K562 (cell line): ENCODE data around the gene TMSB15C. TPM values are rescaled to one million over a fixed set of nuclear protein-coding genes. Genes with fewer than 3 reads are reported as not detected.

ENCODE experiments used
- ATAC-seq: fragments of 200-7000 bp; cut with Tn5 transposase; 3 replicates; pipeline ENCODE4 v1.9.1; 2020; ENCODE audit warnings: moderate library complexity
- BruUV-seq: library from RNA; stranded (reverse); fragments of 400-500 nt; replicated peaks from 2 replicates; lab custom pipeline; 2021; lab: Mats Ljungman, UMichigan
- CTCF ChIA-PET: fragments of 300-600 bp; formaldehyde crosslinking; extraction: SDS; loops from one replicate; lab custom pipeline; 2021; ENCODE audit warnings: low intra/inter-chr PET ratio; lab: Yijun Ruan, JAX
- POLR2A ChIA-PET: fragments of 300-600, 350-650 bp; sonication (Branson Sonifier 250); formaldehyde crosslinking; extraction: SDS; loops from one replicate; lab custom pipeline; 2021; ENCODE audit warnings: antibody characterized with exemption, inconsistent platforms; lab: Yijun Ruan, JAX
- DNase-seq, 4 experiments: peaks; one replicate each; pipeline versions ENCODE4 v3.0.0 to v3.0.0-alpha.2; 2011 to 2018; ENCODE audit warnings: low spot score in 3 of 4, mixed read lengths in 3 of 4; ENCODE audit errors: extremely low read depth in 1 of 4
- FAIRE-seq: peaks from 2 replicates; lab custom pipeline; 2011; peaks lifted over from hg19 to GRCh38; lab: Jason Lieb, UNC
- H2AFZ ChIP-seq: 2 replicates; pipeline ENCODE4 v1.6.0; 2011; ENCODE audit warnings: low read depth, low read length, control low read depth, inconsistent platforms
- H3K27ac ChIP-seq: fragments of 200-600 bp; 3 replicates; pipeline ENCODE4 v1.8.0; 2011; ENCODE audit warnings: low read depth, mild to moderate bottlenecking, control low read depth, inconsistent platforms, low read length, moderate library complexity, mixed read lengths; ENCODE audit errors: extremely low read depth
- H3K27me3 ChIP-seq, 2 experiments: fragments of 300-600 bp in 1 of 2; 2 replicates in 1 of 2; 3 replicates in 1 of 2; pipeline versions ENCODE4 v1.6.0 to v1.8.0; 2011; ENCODE audit warnings: inconsistent platforms in 2 of 2, low read length in 2 of 2, mild to moderate bottlenecking in 1 of 2, mixed read lengths in 1 of 2, moderate library complexity in 1 of 2; ENCODE audit not compliant: control insufficient read depth in 2 of 2, insufficient read depth in 2 of 2
- H3K36me3 ChIP-seq: fragments of 300-600 bp; 3 replicates; pipeline ENCODE4 v1.8.0; 2011; ENCODE audit warnings: mild to moderate bottlenecking, low read length, inconsistent platforms; ENCODE audit not compliant: control insufficient read depth, insufficient read depth
- H3K4me1 ChIP-seq, 2 experiments: fragments of 200-600 bp in 1 of 2; replicated peaks in 1 of 2; 2 replicates in 1 of 2; 3 replicates in 1 of 2; pipeline versions ENCODE4 v1.5.1 to v1.8.0; 2011; ENCODE audit warnings: inconsistent platforms in 2 of 2, low read length in 2 of 2, mild to moderate bottlenecking in 1 of 2, mixed read lengths in 1 of 2, moderate library complexity in 1 of 2; ENCODE audit not compliant: control insufficient read depth in 2 of 2, insufficient read depth in 2 of 2
- H3K4me2 ChIP-seq: 2 replicates; pipeline ENCODE4 v1.6.1; 2011; ENCODE audit warnings: low read length, control low read depth, inconsistent platforms, mixed read lengths; ENCODE audit not compliant: insufficient read depth
- H3K4me3 ChIP-seq: fragments of 200-600 bp; sonication (generic), shearing (Covaris generic); 2 replicates; pipeline ENCODE4 v1.5.1; 2016; ENCODE audit warnings: control low read depth, inconsistent platforms
- H3K79me2 ChIP-seq: fragments of 200-600 bp; 3 replicates; pipeline ENCODE4 v1.8.0; 2011; ENCODE audit warnings: low read length, inconsistent platforms; ENCODE audit not compliant: control insufficient read depth, insufficient read depth
- H3K9ac ChIP-seq, 2 experiments: 2 replicates each; pipeline versions ENCODE4 v1.6.0 to v1.6.1; 2011; ENCODE audit warnings: low read depth in 2 of 2, low read length in 2 of 2, control low read depth in 1 of 2, inconsistent platforms in 1 of 2, mild to moderate bottlenecking in 1 of 2, mixed read lengths in 1 of 2; ENCODE audit not compliant: insufficient read depth in 1 of 2
- H3K9me1 ChIP-seq: one replicate; pipeline ENCODE4 v1.6.0; 2011; ENCODE audit warnings: inconsistent platforms, mild to moderate bottlenecking, low read length, moderate library complexity; ENCODE audit not compliant: control insufficient read depth, insufficient read depth
- H3K9me3 ChIP-seq: replicated peaks from 2 replicates; pipeline ENCODE4 v1.5.1; 2011; ENCODE audit warnings: low read depth, low read length, inconsistent platforms; ENCODE audit not compliant: control insufficient read depth, insufficient read depth
- H4K20me1 ChIP-seq: replicated peaks from 2 replicates; pipeline ENCODE4 v1.6.1; 2011; ENCODE audit warnings: low read length, inconsistent platforms, mixed read lengths; ENCODE audit not compliant: control insufficient read depth, insufficient read depth
- BCL6 ChIP-seq: fragments of 250-450 bp; sonication (Bioruptor Pico); IDR thresholded peaks from 2 replicates; pipeline ENCODE4 v1.4.0; 2020
- BRF1 ChIP-seq: IDR thresholded peaks from 3 replicates; pipeline ENCODE4 v1.6.1; 2011; ENCODE audit warnings: borderline replicate concordance, mild to moderate bottlenecking; ENCODE audit not compliant: insufficient read length; ENCODE audit errors: extremely low read depth
- HNRNPUL1 ChIP-seq: fragments of 200-400 bp; formaldehyde crosslinking; IDR thresholded peaks from 2 replicates; pipeline ENCODE4 v1.6.1; 2017; ENCODE audit warnings: low read length
- SMARCA4 ChIP-seq: fragments of 450-650 bp; IDR thresholded peaks from 2 replicates; pipeline ENCODE4 v1.6.1; 2016
- STAT6 ChIP-seq: sonication (generic); formaldehyde crosslinking; IDR thresholded peaks from 2 replicates; pipeline ENCODE4 v1.8.1; 2023; ENCODE audit warnings: mild to moderate bottlenecking, missing genetic modification reagents
- TEAD4 ChIP-seq, 2 experiments: sonication (generic) in 1 of 2; formaldehyde crosslinking in 1 of 2; IDR thresholded peaks; 2 replicates each; pipeline versions ENCODE4 v1.6.1 to v1.8.0; 2012 to 2022; ENCODE audit warnings: borderline replicate concordance in 1 of 2, inconsistent platforms in 1 of 2, low read length in 1 of 2, mild to moderate bottlenecking in 1 of 2, missing genetic modification reagents in 1 of 2
- U2AF1 ChIP-seq: fragments of 200-400 bp; formaldehyde crosslinking; optimal IDR thresholded peaks from 2 replicates; pipeline ENCODE3; 2017; ENCODE audit warnings: mild to moderate bottlenecking, low read depth, low read length, moderate library complexity
- WGBS: fragments of 100-300 bp; shearing (Covaris generic); methylation state at CpG from one replicate; pipeline ENCODE4 v1.1.6; 2016; ENCODE audit warnings: low coverage, mixed read lengths; ENCODE audit not compliant: insufficient coverage; ENCODE audit errors: missing lambda C conversion rate; 5-methylcytosine and 5-hydroxymethylcytosine counted together
- in situ Hi-C: fragments of 300-500 bp; cut with MboI; formaldehyde crosslinking; loops from 4 replicates; pipeline ENCODE4 v1.15.0; 2018; ENCODE audit warnings: inconsistent platforms, mixed read lengths
- intact Hi-C: fragments of 100-400 bp; cut with micrococcal nuclease; formaldehyde crosslinking; loops from 2 replicates; pipeline ENCODE4 v1.14.2; 2022
- polyA plus RNA-seq, 8 experiments: library from polyadenylated mRNA; depleted of rRNA in 4 of 8; stranded (reverse) in 5 of 8; unstranded in 3 of 8; fragments of >200 nt; fragmentation: Nextera tagmentation in 2 of 8; fragmentation: Illumina TruSeq in 1 of 8; extraction: Ambion mirVana in 2 of 8; extraction: Trizol in 1 of 8; gene quantifications; 2 replicates each; pipeline versions ENCODE4 v1.2.1 to v1.2.3, GENCODE V29; 2011 to 2014; ENCODE audit warnings: inconsistent platforms in 1 of 8, missing spikeins in 1 of 8
- total RNA-seq, 7 experiments: library from RNA; depleted of rRNA in 6 of 7; stranded (reverse); fragments of >200 nt in 6 of 7; fragmentation: Illumina TruSeq in 2 of 7; extraction: Trizol in 2 of 7; gene quantifications; 2 replicates each; pipeline versions ENCODE4 v1.2.1 to v1.2.3, GENCODE V29; 2011 to 2021; ENCODE audit warnings: low replicate concordance in 1 of 7
- TF ChIP-seq, protein P1 (sequence below): sonication (generic); formaldehyde crosslinking; IDR thresholded peaks from 2 replicates; pipeline ENCODE4 v1.8.1; 2023; ENCODE audit warnings: mild to moderate bottlenecking, missing genetic modification reagents
- TF ChIP-seq, protein P2 (sequence below): fragments of 250-450 bp; sonication (Bioruptor Pico); IDR thresholded peaks from 2 replicates; pipeline ENCODE4 v1.5.0; 2022; ENCODE audit warnings: mild to moderate bottlenecking
- TF ChIP-seq, protein P3 (sequence below): fragments of 150-350 bp; conservative IDR thresholded peaks from 2 replicates; pipeline ENCODE4 v1.6.1; 2014; ENCODE audit warnings: low read length

Gene TMSB15C
- total and polyA plus RNA-seq, 9 of the 15 experiments (the other 6 are each of a cell fraction or from before 2014, with no cell fraction given), result 0.03 TPM; not detected in 8

GRCh38 chrX:104084063-104084462 lies 8.0 kb upstream of the TMSB15C start:
- intact Hi-C loops, result no loop called here
- no peak for ATAC-seq
- TF ChIP-seq SMARCA4 (no peak), U2AF1 (no peak), HNRNPUL1 (no peak), TEAD4 (IDR thresholded peaks at IDR 0.05; ENCODE audit: low read length) (no peak), TEAD4 (CRISPR knock-in tag; IDR thresholded peaks at IDR 0.05; ENCODE audit: borderline replicate concordance) (no peak), BRF1 (no peak), STAT6 (CRISPR knock-in tag) (no peak), BCL6 (CRISPR knock-in tag) (no peak)
- TF ChIP-seq, protein P1, sequence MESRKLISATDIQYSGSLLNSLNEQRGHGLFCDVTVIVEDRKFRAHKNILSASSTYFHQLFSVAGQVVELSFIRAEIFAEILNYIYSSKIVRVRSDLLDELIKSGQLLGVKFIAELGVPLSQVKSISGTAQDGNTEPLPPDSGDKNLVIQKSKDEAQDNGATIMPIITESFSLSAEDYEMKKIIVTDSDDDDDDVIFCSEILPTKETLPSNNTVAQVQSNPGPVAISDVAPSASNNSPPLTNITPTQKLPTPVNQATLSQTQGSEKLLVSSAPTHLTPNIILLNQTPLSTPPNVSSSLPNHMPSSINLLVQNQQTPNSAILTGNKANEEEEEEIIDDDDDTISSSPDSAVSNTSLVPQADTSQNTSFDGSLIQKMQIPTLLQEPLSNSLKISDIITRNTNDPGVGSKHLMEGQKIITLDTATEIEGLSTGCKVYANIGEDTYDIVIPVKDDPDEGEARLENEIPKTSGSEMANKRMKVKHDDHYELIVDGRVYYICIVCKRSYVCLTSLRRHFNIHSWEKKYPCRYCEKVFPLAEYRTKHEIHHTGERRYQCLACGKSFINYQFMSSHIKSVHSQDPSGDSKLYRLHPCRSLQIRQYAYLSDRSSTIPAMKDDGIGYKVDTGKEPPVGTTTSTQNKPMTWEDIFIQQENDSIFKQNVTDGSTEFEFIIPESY, result no peak
- TF ChIP-seq, protein P2, sequence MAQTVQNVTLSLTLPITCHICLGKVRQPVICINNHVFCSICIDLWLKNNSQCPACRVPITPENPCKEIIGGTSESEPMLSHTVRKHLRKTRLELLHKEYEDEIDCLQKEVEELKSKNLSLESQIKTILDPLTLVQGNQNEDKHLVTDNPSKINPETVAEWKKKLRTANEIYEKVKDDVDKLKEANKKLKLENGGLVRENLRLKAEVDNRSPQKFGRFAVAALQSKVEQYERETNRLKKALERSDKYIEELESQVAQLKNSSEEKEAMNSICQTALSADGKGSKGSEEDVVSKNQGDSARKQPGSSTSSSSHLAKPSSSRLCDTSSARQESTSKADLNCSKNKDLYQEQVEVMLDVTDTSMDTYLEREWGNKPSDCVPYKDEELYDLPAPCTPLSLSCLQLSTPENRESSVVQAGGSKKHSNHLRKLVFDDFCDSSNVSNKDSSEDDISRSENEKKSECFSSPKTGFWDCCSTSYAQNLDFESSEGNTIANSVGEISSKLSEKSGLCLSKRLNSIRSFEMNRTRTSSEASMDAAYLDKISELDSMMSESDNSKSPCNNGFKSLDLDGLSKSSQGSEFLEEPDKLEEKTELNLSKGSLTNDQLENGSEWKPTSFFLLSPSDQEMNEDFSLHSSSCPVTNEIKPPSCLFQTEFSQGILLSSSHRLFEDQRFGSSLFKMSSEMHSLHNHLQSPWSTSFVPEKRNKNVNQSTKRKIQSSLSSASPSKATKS (CRISPR knock-in tag), result no peak
- TF ChIP-seq, protein P3, sequence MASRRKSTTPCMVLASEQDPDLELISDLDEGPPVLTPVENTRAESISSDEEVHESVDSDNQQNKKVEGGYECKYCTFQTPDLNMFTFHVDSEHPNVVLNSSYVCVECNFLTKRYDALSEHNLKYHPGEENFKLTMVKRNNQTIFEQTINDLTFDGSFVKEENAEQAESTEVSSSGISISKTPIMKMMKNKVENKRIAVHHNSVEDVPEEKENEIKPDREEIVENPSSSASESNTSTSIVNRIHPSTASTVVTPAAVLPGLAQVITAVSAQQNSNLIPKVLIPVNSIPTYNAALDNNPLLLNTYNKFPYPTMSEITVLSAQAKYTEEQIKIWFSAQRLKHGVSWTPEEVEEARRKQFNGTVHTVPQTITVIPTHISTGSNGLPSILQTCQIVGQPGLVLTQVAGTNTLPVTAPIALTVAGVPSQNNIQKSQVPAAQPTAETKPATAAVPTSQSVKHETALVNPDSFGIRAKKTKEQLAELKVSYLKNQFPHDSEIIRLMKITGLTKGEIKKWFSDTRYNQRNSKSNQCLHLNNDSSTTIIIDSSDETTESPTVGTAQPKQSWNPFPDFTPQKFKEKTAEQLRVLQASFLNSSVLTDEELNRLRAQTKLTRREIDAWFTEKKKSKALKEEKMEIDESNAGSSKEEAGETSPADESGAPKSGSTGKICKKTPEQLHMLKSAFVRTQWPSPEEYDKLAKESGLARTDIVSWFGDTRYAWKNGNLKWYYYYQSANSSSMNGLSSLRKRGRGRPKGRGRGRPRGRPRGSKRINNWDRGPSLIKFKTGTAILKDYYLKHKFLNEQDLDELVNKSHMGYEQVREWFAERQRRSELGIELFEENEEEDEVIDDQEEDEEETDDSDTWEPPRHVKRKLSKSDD, result no peak

More at GRCh38 chrX:104084063-104084462, 8.0 kb upstream of the TMSB15C start:
- in situ Hi-C loops, result no loop called here
- no peaks in the 10 kb centered on the region for H3K27me3 ChIP-seq
- WGBS, result 0% methylated on average over 2 of the region's 4 CpGs
- H3K4me3 ChIP-seq, result no peak overlapping the region
- H3K79me2 ChIP-seq, result no peaks in the 10 kb centered on the region
- no peak overlapping the region for H2AFZ ChIP-seq
- ChIA-PET CTCF (no interaction called here), POLR2A (no interaction called here)
- H4K20me1 ChIP-seq, result no peaks in the 10 kb centered on the region
- H3K9ac ChIP-seq, result no peak overlapping the region
- no TSS peak for BruUV-seq
- H3K36me3 ChIP-seq, result no peaks in the 10 kb centered on the region
- no peak overlapping the region for H3K4me2 ChIP-seq
- H3K27ac ChIP-seq, result no peak overlapping the region
- FAIRE-seq (no peak), DNase-seq (no peak)
- H3K9me1 ChIP-seq, result no peaks in the 10 kb centered on the region
- H3K9me3 ChIP-seq, result no peaks in the 10 kb centered on the region
- no peaks in the 10 kb centered on the region for H3K4me1 ChIP-seq
